Kidney capillary endothelial cell (primary cell): ENCODE data around the gene LYPD5.
A peak's percentile ranks its signal among the peaks of the same experiment; 100 is the strongest.
"Not testable (repeated sequence)": the region's sequence is repeated elsewhere in the genome, so short reads cannot be mapped to it uniquely, and the experiment has no call there.

Experiments
- DNase-seq: peaks from one replicate; pipeline ENCODE4 v3.0.0-alpha.2; 2018; ENCODE audit warnings: low spot score

Gene LYPD5

DNA sequence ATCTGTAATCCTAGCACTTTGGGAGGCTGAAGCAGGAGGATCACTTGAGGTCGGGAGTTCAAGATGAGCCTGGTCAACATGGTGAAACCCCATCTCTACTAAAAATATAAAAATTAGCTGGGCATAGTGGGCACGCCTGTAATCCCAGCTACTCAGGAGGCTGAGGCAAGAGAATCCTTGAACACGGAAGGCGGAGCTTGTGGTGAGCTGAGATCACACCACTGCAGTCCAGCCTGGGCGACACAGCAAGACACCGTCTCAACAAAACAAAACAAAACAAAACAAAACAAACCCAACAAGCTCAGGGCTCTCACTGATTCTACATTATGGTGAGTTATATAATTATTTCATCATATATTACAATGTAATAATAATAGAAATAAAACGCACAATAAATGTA is 4.2 kb upstream of the LYPD5 start:
- not testable (repeated sequence) for DNase-seq

DNA sequence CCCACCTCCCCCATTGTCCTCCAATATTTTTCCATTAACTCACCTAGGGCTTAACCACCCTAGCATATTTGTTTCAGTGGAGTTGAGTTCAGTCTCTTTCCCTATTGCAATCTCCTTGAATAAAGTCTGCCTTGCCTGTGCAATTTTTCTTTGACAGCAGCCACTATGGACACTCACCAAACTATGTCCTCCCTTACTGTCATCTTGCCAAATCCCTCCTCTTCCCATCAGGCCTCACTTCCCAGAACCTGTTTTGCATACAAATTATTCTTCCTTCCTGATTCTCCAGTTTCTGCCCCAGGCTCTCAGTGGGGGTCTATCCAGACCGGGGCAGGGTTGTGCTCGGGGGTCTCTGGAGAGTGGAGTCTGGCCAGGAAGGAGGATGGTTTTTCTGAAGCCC is 2.2 kb upstream of the LYPD5 start:
- DNase-seq, result no peak

DNA sequence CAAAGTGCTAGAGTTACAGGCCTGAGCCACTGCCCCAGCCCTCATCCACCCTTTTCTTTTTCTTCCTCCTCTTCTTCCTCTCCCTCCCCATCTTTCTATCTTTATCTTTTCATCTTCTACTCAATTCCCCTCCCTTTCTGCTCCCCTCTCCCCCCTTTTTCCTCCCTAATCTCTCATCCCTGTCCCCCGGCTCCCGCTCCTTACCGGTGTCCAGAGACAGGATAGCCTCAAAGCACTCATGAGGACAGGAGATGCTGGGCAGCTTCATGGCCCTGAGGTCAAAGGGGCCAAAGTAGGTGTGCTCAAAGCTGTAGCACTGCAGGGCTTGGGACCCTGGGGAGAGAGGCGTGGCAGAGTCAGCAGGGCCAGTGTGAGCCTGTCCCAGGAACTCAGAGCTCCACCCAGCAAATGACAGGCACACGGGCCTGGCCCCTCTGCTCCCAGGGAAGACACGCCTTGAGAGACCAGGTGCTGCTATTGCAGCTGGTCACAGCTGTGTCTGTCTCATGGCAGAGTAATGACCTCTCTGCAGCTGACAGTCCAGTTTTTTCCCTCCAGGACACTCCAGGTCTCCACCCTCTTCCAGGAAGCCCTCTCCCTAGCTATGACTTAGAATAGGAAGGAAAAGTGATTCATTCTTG is 2.6 kb downstream of the LYPD5 start:
- peak; percentile 31 for DNase-seq

DNA sequence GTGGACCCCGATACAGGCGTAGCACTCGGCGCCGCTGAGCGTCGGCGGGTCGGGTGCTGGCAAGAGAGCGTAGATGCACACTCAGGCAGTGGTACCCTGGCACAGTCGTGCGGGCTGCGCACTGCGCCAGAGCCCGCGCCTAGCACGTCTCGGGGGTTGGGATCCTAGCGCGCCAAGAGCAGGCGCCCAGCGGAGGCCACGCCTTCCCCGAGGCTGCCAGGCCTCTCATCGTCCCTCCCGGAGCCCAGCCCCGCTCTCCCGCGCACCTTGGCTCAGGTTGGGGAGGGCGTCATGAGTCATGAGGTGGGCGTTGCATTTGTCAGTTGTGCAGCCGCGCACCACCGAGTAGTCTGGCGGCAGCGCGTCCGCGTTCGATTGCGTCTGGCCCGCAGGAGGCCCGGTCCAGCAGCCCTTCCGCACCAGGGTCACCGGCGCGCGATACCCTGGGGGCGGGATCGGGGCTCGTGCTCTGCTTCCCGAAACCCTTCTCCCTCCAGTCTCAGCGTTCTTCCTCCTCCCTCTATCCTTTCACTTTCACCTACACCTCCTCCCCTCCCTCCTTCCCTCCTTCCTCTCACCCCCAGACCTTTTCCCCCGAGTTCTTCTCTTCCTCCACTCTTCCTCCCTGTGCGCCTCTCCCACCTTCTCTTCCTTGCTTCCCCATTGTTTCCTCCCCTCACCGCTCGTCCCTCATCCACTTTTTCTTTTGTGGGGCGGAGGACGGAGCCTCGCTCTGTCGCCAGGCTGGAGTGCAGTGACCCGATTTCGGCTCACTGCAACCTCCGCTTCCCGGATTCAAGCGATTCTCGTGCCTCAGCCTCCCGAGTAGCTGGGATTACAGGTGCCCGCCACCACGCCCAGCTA is 3.5 kb downstream of the LYPD5 start:
- DNase-seq, result no peak

DNA sequence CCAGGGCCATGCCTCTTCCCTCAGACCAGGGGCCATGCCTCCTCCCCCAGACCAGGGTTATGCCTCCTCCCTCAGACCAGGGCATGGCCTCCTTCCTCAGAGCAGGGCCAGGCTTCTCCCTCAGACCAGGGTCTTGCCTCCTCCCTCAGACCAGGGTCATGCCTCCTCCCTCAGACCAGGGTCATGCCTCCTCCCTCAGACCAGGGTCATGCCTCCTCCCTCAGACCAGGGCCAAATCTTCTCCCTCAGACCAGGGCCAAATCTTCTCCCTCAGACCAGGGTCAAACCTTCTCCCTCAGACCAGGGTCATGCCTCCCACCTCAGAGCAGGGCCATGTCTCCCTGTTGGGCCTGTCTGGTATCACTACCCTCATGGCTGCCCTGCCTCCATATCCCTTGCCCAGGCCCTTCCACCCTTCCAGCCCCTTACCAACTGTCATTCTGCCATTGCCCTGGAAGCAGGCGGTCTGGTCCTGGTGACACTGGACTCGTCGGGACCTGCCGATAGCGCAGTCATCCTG is 4.2 kb downstream of the LYPD5 start:
- no peak for DNase-seq

DNA sequence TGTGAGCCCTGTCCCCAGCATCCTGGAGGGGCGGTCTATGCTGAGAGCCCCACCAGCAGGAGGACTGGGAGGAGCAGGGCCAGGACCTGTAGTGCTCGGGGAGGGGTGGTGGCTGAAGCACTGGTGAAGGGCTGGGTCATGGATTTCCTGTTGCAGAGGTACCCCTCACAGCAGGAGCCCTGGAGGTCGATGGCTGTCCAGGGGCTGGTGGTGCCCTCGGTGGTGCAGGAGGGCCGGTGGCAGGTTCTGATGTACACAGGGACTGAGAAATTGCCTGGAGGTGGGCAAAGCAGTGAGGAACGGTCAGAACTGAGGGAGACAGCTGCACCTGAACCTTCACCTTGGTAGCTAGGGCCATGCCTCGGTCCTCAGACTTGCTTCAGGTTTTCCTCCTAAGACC is 4.7 kb downstream of the LYPD5 start:
- no peak for DNase-seq

DNA sequence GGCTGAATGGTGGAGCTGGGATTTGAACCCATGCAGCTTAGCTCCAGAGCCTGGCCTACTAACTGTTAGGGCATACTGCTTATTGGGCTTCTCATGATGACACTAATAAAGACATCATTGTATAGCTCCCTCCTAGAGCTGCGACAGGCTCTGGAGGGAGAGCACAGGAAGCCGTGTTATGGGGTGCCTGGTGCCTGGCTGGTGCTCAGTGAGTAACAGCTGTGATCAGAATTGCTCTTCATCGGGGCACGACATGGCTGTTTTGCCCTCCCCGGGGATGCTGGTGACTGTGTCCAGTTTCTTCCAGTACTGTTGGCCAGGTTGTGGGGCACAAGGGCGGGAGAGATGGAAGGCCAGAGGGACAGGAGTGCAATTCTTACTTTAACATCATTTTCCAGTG is 5.1 kb downstream of the LYPD5 start:
- DNase-seq, result no peak

DNA sequence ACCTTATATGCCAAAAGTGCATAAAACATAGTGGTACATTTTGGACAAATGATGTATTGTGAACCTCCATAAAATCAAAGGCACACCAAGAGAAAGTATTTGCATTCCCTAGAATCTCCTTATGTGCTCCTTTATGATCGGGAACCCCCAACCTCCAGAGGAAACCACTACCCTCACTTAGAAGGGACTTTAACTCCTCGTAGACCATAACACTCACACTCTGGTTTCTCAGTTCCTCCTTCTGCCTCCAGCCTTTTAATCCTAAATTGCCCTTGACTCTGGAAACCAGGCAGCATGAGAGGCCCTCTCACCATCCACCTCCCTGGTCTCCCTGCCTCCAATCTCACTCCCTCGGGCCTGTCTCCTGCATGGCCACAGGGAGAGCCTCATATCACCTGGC is 11.7 kb downstream of the LYPD5 start:
- DNase-seq, result no peak

DNA sequence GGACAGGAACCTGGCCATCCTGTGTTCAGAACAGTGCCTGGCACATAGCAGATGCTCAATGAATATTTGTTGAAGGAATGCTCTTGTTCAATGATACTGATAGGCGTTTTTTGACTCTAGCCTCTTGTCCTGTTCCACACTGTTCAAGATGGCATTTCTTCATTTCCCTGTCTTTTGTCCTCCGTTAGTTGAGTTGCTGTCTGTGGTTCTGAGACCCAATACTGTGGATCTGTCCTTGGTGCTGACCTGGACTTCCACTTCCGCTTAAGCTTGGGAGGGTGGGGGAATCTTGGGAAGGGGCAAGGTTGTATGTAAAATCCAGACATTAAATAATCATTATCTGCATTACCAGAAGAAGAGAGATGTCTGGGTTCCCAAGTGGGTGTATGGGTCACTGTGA is 13.2 kb downstream of the LYPD5 start:
- DNase-seq, result peak; percentile 38

DNA sequence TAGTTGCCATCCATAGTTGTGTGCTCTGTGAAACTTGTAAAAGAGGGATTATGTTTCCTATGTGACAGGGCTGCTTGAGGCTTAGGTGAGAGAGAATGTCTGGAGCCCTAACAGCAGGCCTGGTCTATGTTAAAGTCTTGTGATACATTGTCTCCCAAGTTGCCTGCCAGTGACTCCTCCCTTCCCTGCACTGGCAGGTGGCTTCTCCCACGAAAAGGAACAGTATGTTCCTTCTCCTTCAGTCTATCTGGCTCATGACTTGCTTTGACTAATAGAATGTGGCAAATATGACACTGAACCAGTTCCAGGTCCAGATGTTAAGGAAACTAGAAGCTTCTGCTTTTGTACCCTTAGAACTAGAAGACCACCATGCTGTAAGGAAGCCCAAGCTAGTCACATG is 15.6 kb downstream of the LYPD5 start:
- no peak for DNase-seq

DNA sequence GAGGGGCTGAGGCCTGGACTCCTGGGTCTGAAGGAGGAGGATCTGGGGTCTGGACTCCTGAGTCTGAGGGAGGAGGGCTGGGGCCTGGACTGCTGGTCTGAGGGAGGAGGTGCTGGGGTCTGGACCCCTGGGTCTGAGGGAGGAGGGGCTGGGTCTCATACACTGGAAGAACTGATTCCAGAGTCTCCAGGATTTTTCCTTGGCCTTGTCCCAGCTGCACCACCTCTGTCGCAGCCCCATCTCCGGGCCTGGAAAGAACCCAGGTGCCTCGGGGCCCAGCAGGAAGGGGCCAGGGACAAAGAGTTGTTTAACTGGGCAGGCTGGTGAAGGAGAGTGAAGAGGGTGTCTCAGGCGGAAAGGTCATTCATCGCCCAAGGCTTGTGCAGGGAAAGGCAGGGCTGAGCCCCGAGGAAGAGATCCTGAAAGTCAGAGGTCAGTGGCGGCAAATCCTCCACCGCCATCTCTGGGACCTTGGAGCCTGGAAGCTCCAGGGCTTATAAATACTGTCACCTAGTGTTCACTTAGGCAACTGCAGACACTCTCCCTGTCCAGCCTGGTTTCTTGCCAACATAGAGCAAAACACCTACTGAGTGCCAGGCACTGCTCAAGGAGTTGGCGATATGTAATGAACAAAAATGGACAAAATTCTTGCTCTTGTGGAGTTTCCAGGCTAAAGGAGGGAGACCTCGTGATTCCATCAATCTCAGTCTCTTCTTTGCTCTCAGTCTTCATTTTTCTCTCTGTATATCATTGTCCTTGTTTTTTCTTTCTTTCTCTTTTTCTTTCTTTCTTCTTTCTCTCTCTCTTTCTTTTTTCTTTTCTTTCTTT is 17.1 kb downstream of the LYPD5 start:
- DNase-seq, result peak; percentile 65

DNA sequence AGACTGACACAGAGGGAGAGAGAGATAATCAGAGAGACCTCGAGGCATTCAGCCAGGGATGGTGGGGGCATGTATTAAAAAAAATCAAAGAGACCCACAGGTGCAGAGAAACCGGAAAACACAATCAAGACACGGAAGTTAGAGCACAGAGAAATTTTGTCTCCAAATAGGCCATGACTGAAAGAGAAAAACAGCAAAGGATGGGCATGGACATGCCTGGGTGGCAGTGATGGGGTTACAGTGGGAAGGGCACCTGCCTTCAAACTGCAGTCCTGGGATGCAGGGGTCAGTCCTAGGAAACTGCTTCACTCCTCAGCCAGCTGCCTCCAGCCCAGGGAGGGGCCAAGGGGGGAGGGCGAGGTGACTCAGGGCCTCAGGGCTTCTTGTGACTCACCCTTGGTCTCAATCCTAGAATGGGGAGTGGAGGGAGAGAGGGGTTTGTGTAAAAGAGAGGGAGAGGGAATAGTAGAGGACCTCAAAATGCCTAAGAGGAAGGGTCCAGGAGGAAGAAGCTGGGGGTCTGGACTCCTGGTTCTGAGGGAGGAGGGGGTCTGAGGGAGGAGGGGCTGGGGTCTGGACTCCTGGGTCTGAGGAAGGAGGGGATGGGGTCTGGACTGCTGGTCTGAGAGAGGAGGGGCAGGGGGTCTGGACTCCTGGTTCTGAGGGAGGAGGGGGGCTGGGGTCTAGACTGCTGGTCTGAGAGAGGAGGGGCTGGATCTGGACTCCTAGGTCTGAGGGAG is 17.8 kb downstream of the LYPD5 start:
- peak; percentile 64 for DNase-seq

DNA sequence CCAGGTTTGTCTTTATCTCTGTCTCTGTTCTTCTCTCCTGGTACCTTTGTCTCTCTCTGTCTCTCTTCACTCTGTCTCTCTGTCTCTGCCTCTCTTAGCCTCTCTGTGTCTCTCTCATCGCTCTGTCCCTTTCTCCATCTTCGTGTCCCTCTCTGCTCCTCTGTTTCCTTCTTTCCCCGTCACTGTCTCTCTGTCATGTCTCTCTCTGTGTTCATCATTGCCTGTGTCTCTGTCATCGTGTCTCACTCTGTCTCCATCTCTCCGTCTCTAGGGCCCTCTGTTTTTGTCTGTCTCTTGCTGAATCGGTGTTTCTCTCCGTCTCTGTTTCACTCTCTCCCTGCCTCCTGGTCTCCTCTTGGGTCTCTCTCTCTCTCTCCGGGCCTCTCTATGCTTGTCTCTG is 18.6 kb downstream of the LYPD5 start:
- DNase-seq, result no peak

DNA sequence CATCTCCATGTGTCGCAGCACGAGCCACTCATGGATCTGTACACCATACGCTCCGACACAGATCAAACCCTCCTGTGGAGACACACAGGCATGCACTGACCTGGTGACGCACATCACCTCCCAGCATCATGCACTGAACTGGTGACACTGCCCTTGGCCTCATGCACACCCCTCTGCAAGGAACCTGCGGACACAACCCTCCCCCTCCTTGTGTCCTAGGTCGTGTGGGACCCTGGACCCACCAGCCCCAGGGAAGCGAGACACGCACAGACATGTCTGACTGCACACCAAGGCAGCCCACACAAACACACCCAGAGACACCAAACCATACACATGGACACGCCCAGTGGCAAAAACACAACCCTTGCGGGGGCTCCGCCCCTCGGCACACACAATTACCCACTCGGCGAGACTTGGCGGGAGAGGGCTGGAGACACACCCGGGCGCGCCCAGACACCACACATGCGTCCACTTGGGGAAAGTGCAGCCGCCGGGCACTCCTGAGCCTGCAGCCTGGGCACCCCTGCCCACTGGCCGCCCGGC is 19.5 kb downstream of the LYPD5 start:
- no peak for DNase-seq

DNA sequence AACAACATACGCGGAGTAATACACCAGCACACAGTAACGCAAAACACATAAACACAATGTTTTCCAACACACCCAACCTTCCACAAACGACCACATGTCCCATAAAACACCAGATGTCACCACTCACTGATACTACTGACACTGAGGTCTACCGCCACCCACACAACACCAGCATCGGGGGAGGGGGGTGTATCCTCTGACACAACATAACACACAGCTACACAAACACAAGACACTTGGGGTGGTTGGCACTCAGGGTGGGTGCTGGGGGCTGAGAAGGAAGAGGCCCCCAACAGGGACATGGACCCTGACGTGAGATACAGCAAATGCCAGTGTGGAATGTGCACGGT is 20.0 kb downstream of the LYPD5 start:
- DNase-seq, result no peak

DNA sequence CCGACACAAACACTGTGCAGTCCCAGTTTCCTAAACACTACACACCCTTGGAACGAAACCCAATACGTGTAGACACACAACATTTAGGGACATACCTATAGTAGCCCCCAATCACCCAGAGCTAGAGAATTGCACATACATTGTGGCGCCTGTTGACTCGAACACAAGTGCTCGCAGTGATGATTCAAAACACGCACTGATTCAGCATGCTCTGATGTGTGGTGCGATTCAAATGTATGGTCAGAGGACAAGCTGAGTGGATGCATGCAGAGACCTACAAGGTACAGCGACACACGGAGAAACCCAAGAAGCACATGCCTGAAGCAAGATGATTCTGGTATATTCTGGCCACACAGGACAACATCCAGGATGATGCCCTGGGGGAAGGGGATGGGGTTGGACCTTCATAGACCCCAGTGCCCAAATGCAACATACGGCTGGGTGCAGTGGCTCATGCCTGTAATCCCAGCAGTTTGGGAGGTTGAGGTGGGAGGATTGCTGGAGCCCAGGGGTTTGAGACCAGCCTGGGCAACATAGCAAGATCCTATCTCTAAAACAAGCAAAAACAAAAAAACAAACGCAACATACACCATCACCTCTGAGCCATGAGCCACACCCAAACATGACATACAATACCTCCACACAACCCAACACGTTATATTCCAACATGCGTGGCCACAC is 20.5 kb downstream of the LYPD5 start:
- DNase-seq, result no peak

DNA sequence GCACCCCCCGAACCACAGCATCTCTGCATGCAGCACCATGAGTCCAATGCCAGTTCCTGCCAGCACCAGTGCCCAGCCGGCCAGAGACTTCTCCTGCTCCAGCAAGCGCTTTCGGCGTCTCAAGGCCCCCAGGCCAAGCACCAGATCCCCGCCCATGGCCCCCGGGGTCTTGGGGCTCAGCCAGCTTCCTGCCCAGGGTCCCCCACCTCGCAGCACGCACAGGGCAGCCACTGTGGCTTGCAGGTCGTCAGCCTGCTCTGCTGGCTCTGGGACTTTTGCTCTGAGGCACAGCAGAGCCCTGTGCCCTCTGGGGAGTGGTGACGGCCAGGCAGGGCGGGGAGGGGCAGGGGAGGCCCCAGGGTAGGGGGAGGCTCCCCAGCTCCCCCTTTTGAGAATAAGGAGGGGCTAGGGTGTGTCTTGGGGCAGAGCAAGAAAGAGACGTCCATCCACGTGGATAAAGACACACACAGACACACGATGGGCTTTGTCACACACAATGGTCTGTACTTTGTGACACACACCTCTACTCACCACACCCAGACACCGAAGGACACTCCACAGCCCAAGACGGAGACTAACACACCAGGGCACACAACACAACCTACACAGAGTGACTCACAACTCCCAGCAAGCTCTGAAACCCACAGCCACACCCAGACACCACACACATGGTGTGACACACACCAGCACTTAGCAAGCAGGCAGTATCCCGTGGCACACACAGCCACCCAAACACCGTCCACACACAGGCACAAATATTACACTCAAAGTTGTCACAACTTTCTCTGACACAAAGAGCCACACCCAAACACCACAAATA is 21.3 kb downstream of the LYPD5 start, which contains the start of gene KCNN4:
Gene KCNN4 (minus strand): TSS at position 268 of the 820 bp plus-strand sequence. CDS start 112 bp downstream, at position 156.
- no peak for DNase-seq

DNA sequence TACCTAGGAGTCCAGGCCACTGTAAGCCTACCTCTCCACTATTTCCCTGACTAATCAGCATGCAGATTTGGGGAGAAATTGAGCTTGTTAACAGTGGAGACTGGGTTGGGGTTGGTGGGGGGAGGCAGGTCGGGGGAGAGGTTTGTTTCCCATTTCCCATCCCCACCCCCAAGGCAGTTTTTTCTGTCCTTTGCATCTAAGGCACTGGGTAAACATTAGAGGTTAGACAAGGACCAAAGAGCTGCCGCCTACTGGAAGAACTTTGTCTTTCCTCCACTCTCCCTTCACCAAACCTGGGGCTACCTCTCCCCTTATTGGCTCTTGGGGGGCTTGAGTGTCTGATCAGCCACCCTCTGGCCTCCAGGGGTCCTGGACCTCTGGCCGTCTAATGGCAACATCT is 22.4 kb downstream of the LYPD5 start:
- no peak for DNase-seq

DNA sequence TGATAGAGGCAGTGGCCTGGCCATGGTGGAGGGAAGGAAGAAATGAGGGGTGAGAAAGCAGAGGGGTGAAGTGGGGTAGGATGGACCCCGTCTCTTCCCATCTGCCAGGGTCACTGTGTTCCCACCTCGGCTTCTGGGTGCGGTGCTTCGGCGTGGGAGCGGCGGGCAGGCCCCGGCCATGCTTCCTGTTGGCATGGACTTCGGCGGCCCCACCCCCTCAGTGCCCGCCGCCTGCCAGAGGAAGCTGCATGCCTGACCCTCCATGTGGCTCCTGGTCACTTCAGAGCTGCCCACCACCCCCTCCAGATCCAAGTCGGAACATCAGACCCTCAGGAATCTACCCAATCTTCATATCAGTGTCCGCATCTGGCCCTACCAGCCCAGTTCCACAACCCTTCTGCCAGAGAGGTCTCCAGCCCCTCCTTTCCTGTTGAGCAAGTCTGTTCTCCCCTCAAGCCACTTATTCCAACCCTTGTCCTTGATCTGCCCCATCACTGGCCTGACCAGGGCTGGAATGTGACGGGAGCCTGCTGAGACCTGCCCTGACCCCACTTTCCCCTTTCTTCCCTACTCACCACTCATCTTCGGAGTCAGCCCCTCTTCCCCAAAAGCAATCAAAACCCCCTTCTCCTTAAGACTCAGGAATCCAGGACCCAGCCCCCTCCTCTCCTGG is 23.0 kb downstream of the LYPD5 start:
- DNase-seq, result no peak

DNA sequence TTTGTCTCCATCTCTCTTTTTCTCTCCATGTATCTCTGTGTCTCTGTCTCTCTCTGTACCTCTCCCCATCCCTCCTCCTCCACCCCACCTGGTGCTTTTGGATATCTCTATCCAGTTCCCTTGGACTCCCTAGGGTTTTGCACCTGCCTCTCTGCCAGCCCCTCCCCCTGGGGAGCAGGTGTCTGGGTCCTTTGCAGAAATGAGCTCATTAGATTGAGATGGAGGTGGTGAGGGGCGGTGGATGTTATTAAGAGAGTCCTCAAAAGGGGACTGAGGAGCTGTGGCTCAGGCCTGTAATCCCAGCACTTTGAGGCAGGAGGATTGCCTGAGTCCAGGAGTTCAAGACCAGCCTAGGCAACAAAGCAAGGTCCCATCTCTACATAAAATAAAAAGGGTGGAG is 23.6 kb downstream of the LYPD5 start:
- no peak for DNase-seq
